Measurements from ENCODE around the gene PPP2R5A. TPM values are rescaled to one million over a fixed set of nuclear protein-coding genes. Genes with fewer than 3 reads are reported as not detected.
"Not testable (repeated sequence)": the region's sequence is repeated elsewhere in the genome, so short reads cannot be mapped to it uniquely, and the experiment has no call there.

Gene PPP2R5A
- total RNA-seq, 4 donors from 2014 or later: 38.5 to 48.0 (median 41.7) TPM

DNA sequence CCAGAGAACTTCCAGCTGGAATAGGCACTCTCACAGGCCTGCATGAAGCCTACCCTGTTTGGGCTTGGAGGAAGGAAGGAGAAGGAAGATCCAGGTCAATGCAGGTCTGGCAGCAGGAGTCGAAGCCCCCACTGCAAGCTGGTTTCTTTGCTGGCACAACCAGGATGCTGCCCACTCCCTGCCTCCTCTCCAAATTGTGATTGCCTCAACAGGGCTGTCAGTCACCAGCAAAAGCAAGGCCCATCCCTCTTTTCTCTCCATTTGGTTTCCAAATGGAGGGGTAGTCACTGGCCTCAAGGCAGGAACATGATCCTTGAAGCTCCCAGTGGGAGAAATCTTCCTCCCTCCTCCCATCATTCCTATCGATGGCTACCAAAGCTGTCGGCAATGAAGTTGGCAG is 92.4 kb downstream of the PPP2R5A start:
- 90 to 93% methylated on average over 3 of the region's 3 CpGs for WGBS, 2 donors
- H3K4me3 ChIP-seq: no peak overlapping the region

GRCh38 chr1:212379366-212379765 is 94.2 kb downstream of the PPP2R5A start:
- WGBS, 2 donors: 100% methylated on average over 2 of the region's 2 CpGs

More for the DNA sequence above, 92.4 kb downstream of the PPP2R5A start:
- H3K27ac ChIP-seq: no peak overlapping the region
- peaks cover 0 to 64% (median 0%) of the 10 kb centered on the region in 3 donors for H3K36me3 ChIP-seq
- no peaks in the 10 kb centered on the region for H3K27me3 ChIP-seq
- H3K9me3 ChIP-seq: peaks cover 0 to 8% (median 0%) of the 10 kb centered on the region in 4 donors
- H3K4me1 ChIP-seq: no peaks in the 10 kb centered on the region
- no peak for TF ChIP-seq POLR2A (IDR thresholded peaks at IDR 0.05)
- TF ChIP-seq, protein P1, sequence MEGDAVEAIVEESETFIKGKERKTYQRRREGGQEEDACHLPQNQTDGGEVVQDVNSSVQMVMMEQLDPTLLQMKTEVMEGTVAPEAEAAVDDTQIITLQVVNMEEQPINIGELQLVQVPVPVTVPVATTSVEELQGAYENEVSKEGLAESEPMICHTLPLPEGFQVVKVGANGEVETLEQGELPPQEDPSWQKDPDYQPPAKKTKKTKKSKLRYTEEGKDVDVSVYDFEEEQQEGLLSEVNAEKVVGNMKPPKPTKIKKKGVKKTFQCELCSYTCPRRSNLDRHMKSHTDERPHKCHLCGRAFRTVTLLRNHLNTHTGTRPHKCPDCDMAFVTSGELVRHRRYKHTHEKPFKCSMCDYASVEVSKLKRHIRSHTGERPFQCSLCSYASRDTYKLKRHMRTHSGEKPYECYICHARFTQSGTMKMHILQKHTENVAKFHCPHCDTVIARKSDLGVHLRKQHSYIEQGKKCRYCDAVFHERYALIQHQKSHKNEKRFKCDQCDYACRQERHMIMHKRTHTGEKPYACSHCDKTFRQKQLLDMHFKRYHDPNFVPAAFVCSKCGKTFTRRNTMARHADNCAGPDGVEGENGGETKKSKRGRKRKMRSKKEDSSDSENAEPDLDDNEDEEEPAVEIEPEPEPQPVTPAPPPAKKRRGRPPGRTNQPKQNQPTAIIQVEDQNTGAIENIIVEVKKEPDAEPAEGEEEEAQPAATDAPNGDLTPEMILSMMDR (IDR thresholded peaks at IDR 0.05): no peak
- no peak for TF ChIP-seq EP300 (IDR thresholded peaks at IDR 0.05)
- no peak for DNase-seq (ENCODE audit: low spot score in 2 of 2)

DNA sequence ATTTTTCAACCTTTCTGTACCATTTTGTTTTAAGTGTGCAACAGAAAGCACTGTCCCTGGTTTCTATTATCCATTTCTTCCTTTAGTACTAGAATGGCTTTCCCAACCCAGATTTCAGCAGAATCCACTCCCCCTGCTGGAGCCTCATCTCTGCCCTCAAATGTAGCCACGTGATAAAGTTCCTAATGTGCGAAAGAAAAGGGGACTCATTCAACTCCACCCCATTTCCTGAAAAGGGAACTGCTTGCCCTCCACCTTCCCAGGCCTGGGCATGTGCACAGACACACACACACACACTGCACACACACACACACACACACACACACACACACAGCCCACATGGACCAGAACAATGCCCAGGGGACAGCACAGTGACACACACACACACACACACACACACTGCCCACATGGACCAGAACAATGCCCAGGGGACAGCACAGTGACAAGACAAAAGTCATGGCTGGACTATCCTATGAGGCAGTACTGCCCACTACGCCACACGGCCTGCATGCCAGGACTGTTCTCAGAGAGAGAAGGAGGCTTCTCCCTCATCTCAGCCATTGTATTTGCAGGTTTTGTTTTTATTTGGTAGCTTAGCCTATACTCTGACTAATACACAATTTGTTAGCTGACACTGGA is 96.3 kb downstream of the PPP2R5A start:
- WGBS, 2 donors: 62 to 76% methylated on average over 4 of the region's 4 CpGs
- Histone ChIP-seq H3K9me3 (no peaks in the 10 kb centered on the region), H3K4me1 (no peaks in the 10 kb centered on the region), H3K27me3 (no peaks in the 10 kb centered on the region), H3K27ac (no peak overlapping the region), H3K4me3 (no peak overlapping the region), H3K36me3 (peaks cover 0 to 74% (median 0%) of the 10 kb centered on the region in 3 donors)
- TF ChIP-seq, protein P1 (IDR thresholded peaks at IDR 0.05): no peak
- TF ChIP-seq EP300 (IDR thresholded peaks at IDR 0.05) (no peak), POLR2A (IDR thresholded peaks at IDR 0.05) (no peak)
- no peak for DNase-seq (ENCODE audit: low spot score in 2 of 2)

More at GRCh38 chr1:212379366-212379765, 94.2 kb downstream of the PPP2R5A start:
- Histone ChIP-seq H3K9me3 (no peaks in the 10 kb centered on the region), H3K4me3 (no peak overlapping the region), H3K4me1 (no peaks in the 10 kb centered on the region), H3K27ac (no peak overlapping the region), H3K27me3 (no peaks in the 10 kb centered on the region), H3K36me3 (peaks cover 0 to 63% (median 0%) of the 10 kb centered on the region in 3 donors)
- DNase-seq (ENCODE audit: low spot score in 2 of 2): no peak
- no peak for TF ChIP-seq POLR2A (IDR thresholded peaks at IDR 0.05)
- TF ChIP-seq, protein P1 (IDR thresholded peaks at IDR 0.05): no peak
- no peak for TF ChIP-seq EP300 (IDR thresholded peaks at IDR 0.05)

GRCh38 chr1:212386029-212386428 is 100.8 kb downstream of the PPP2R5A start:
- Histone ChIP-seq H3K27me3 (no peaks in the 10 kb centered on the region), H3K36me3 (peaks cover 0 to 61% (median 0%) of the 10 kb centered on the region in 3 donors), H3K4me3 (no peak overlapping the region), H3K27ac (no peak overlapping the region), H3K9me3 (peaks cover 0 to 11% (median 0%) of the 10 kb centered on the region in 4 donors), H3K4me1 (no peaks in the 10 kb centered on the region)
- TF ChIP-seq EP300 (IDR thresholded peaks at IDR 0.05): no peak
- TF ChIP-seq, protein P1 (IDR thresholded peaks at IDR 0.05): no peak
- TF ChIP-seq POLR2A (IDR thresholded peaks at IDR 0.05): no peak
- DNase-seq (ENCODE audit: low spot score in 2 of 2): no peak
- 75 to 86% methylated on average over 1 of the region's 1 CpG for WGBS, 2 donors

- H3K27ac ChIP-seq: no peak overlapping the region
- WGBS, 2 donors: 100% methylated on average over 1 of the region's 1 CpG
Measured at GRCh38 chr1:212388985-212389716, 103.9 kb downstream of the PPP2R5A start.

DNA sequence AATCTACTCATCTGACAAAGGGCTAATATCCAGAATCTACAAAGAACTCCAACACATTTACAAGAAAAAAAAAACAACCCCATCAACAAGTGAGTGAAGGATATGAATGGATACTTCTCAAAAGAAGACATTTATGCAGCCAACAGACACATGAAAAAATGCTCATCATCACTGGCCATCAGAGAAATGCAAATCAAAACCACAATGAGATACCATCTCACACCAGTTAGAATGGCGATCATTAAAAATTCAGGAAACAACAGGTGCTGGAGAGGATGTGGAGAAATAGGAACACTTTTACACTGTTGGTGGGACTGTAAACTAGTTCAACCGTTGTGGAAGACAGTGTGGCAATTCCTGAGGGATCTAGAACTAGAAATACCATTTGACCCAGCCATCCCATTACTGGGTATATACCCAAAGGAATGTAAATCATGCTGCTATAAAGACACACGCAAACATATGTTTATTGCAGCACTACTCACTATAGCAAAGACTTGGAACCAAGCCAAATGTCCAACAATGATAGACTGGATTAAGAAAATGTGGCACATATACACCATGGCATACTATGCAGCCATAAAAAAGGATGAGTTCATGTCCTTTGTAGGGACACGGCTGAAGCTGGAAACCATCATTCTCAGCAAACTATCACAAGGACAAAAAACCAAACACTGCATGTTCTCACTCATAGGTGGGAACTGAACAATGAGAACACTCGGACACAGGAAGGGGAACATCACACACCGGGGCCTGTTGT is 110.6 kb downstream of the PPP2R5A start:
- peaks cover 0 to 18% (median 0%) of the 10 kb centered on the region in 3 donors for H3K36me3 ChIP-seq
- H3K27me3 ChIP-seq; H3K4me3 ChIP-seq; DNase-seq (ENCODE audit: low spot score in 2 of 2); H3K4me1 ChIP-seq; H3K27ac ChIP-seq: not testable (repeated sequence)
- WGBS, 2 donors: 97 to 98% methylated on average over 6 of the region's 6 CpGs
- peaks cover 0 to 28% (median 6%) of the 10 kb centered on the region in 4 donors for H3K9me3 ChIP-seq

More at GRCh38 chr1:212388985-212389716, 103.9 kb downstream of the PPP2R5A start:
- no peak for DNase-seq (ENCODE audit: low spot score in 2 of 2)
- Histone ChIP-seq H3K4me3 (no peak overlapping the region), H3K9me3 (peaks cover 0 to 16% (median 0%) of the 10 kb centered on the region in 4 donors), H3K27me3 (no peaks in the 10 kb centered on the region), H3K4me1 (no peaks in the 10 kb centered on the region), H3K36me3 (peaks cover 0 to 49% (median 0%) of the 10 kb centered on the region in 3 donors)
- no peak for TF ChIP-seq EP300 (IDR thresholded peaks at IDR 0.05)
- no peak for TF ChIP-seq POLR2A (IDR thresholded peaks at IDR 0.05)
- TF ChIP-seq, protein P1 (IDR thresholded peaks at IDR 0.05): no peak

All from tibial nerve (tissue), 4 donors.